G401.6 (cell line): Measurements from ENCODE around the gene OR1B1.
"Not testable (repeated sequence)": the region's sequence is repeated elsewhere in the genome, so short reads cannot be mapped to it uniquely, and the experiment has no call there.

Source experiments
- FAIRE-seq: peaks from 2 replicates; lab custom pipeline; 2012; peaks lifted over from hg19 to GRCh38; lab: Jason Lieb, UNC

Gene OR1B1

DNA sequence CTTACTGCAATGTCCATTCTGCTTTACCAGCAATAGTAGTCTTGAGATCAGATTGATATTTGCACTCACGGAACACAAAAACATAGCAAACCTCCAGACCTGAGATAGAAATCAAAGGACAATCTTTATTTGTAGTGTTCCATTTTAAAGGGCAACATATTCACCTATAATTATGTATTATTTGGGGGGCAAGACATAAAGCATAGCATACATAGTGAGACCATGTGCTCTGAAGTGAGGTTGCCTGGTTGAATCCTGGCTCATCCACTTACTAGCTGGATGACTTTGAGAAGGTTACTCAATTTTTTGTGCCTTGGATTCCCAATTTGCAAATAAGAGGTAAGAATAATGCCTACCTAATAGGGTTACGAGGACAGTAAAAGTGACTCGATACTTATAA lies at the start of gene OR1B1:
TSS of gene OR1B1 (minus strand) at position 101 of the 400 bp plus-strand sequence.
- no peak for FAIRE-seq

DNA sequence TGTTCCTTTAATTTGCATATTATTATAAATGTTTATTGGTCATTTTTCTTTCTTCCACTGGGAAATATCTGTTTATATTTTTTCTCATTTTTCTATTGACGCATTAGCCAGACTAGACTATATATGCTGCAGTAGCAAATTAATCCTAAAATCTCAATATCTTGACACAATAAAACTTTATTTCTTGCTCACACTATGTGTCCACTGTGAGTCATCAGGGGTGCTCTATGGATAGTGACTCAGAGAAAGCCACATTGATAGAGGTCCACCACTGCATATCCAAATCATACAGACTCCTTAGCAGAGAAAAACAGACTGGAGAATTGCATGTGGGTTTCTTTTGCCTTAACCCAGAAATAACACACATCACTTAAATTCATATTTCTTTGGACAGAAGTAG lies 38.3 kb upstream of the OR1B1 start:
- no peak for FAIRE-seq

DNA sequence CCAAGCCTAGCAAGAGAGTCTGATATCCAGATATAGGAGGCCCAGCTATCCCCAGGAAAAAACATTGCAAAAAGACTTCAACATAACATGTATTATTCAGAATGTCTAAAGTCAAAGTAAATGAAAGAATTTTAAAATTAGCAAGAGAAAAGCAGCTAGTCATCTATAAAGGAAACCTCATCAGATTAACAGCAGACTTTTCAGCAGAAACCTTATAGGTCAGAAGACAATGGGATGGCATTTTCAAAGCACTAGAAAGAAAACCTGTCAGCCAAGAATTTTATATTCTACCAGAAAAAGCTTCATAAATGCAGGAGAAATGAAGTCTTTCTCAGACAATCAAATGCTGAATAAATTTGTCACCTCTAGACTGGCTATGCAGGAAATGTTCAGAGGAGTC lies 27.4 kb upstream of the OR1B1 start:
- FAIRE-seq: no peak

DNA sequence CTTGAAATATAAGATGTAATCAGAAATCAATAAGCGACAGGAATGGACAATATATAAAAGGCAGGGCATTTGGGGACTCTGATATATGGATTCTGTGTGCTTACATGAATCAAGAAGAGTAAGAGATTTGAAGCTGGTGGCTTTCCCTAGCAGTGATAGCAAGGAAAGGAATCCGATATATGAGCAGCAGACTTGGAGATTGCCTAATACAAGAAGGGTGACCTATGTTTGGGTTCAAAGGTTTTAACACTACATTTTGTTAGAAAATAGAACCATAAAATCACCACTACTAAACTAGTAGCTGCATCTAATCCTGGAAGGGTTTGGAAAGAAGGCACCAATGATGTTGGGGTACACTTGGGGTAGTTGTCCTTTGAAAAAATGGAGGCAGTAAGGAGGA lies 15.1 kb upstream of the OR1B1 start:
- no peak for FAIRE-seq

DNA sequence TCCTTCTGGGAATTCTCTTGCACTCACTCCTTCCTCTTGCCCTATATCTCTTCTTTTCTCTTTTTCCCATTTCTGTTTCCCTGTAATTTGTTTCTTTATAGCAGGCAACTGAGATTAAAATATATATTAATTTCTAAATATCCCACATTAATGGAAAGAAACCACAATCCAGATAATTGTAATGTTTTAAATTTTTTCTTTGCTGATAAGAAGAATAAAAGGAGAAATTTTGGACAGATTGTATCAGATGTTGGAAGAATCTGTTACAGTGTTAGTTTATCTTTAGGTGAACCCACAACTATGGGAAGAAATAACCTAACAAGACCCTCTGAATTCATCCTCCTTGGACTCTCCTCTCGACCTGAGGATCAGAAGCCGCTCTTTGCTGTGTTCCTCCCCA lies 4.0 kb upstream of the OR1B1 start, which contains the start of gene OR1L1:
TSS of gene OR1L1 (plus strand) at position 301 of the 400 bp plus-strand sequence. CDS start at position 301, 0 bp downstream.
- FAIRE-seq: no peak

DNA sequence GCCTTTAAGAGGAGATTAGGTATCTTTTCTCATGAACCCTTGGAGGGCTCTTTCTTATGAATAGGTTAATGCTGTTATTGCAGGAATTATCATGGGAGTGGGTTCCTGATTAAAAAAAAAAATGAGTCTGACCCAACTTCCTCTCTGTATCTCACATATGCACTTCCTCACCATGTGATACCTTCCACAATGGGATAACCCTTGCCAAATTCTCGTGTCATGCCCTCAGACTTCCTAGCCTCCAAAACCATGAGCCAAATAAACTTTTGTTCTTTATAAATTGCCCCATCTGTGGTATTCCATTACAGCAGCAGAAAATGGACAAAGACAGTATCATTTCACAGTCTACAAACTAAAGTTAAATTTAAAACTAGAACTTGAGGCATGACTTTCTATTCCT lies 1.0 kb downstream of the OR1B1 start:
- FAIRE-seq: no peak

DNA sequence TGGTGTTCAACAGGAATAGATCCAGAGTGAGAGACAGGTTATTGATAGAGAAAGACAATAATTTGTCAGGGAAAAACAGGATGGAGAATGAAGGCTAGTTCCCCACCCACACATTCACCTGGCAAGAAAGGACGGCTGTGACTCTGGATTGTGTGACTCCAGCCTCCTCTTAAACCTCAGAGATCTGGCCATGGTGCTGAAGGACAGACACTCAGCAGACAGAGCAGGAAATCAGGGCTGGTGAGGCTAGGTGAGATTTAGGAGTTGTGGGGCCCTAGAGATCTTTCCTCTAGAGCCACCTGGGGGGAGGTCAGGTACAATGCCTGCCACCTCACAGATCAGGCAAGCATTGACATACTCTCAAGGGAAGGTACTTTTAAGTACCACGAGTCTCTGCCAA lies 15.2 kb downstream of the OR1B1 start:
- no peak for FAIRE-seq

DNA sequence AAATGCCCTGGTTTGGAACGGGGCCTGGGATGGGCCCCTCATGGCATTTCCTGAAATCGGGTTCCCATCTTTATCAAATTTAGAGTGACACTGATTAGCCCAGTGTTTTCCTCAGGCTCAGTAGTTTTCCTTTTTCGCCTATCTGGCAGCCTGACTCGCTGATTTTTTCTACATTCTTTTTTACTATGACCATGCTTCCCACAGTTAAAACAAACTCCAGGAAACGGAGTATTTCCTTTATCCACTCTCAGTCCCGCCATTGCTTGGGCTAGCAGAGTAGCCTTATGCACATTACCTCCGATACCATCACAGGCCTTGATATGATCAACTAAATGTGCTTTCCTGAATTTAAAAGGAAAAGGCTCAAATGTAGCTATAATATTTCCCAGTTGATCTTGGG lies 37.4 kb downstream of the OR1B1 start:
- FAIRE-seq: no peak

DNA sequence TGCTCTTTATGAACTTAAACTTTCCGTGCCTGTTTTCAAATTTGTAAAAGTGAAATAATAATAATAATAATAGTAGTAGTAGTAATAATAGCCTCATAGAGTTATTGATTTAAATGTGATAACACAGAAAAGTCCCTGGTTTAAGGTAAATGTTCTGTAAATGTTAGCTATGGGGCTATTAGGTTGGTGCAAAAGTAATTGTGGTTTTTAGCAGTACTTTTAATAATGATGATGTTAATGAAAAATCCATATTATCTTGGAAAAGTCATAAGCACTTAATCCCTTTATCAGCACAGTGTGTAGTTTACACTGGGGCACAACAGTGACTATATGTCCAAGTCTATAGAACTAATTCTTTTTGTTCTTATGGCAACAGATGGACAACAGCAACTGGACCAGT lies 43.1 kb downstream of the OR1B1 start, which contains the start of gene OR1Q1:
TSS of gene OR1Q1 (plus strand) at position 377 of the 400 bp plus-strand sequence. CDS start at position 377, 0 bp downstream.
- no peak for FAIRE-seq

DNA sequence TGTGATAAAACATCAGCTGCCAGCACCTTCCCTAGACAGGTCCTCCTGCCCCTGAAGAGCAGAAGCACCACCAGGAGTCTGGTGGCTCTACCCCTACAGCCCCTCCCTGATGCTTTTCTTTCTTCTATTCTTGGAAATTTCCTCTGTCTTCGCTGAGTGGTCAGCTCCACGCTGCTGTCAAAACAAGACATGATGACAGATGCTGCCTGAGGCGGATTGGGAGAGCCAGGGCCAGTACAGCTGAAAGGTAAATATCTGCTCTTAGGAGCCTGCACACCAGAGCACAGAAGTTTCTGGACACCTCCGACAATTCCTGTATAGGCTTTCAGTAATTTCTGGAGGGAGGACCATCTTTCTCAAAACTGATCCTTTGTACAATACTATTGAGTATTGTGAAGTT lies 47.6 kb downstream of the OR1B1 start:
- FAIRE-seq: no peak

DNA sequence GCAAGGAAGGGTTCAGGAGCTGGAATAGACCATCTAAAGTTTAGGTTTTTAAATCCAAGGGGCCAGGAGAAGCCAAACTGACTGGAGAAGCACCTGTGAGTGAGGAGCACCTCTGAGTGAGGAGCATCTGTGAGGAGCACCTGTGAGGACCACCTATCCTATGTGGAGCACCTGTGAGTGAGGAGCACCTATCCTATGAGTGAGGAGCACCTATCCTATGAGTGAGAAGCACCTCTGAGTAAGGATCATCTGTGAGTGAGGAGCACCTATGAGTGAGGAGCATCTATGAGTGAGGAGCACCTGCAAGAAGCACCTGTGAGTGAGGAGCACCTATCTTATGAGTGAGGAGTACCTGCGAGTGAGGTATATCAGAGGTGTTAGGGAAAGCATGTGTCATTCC lies 50.8 kb downstream of the OR1B1 start:
- no peak for FAIRE-seq

DNA sequence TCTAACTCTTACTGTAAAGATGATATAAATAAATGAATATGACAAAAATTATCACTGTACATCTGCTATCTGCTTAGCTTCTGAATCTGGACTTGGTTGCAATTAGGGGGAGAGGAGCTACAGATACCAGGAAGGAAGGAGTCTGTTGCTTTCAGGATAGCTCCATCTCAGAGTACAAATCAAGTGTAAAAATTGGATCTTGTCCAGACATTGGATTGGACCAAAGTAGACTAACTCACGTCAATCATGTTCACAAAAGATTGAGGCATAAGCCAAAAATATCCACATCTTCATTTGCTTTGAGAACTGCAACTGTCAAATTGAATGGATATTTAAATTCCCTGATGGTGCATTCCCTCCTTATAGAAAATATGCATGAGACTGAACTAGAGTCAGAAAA lies 51.7 kb downstream of the OR1B1 start:
- no peak for FAIRE-seq

DNA sequence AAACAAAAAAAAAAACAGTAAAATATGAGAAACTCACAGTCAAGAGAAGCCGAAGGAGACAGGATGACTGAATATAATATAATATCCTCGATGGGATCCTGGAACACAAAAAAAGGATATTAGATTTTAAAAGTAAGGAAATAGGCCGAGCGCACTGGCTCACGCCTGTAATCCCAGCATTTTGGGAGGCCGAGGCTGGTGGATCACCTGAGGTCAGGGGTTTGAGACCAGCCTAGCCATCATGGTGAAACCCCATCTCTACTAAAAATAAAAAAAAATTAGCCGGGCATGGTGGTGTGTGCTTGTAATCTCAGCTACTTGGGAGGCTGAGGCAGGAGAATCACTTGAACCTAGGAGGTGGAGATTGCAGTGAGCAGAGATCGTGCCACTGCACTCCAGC lies 74.1 kb downstream of the OR1B1 start, which contains the start of gene OR1L8:
TSS of gene OR1L8 (minus strand) at position 101 of the 400 bp plus-strand sequence. CDS start 14,907 bp downstream, outside the sequence.
- FAIRE-seq: not testable (repeated sequence)

DNA sequence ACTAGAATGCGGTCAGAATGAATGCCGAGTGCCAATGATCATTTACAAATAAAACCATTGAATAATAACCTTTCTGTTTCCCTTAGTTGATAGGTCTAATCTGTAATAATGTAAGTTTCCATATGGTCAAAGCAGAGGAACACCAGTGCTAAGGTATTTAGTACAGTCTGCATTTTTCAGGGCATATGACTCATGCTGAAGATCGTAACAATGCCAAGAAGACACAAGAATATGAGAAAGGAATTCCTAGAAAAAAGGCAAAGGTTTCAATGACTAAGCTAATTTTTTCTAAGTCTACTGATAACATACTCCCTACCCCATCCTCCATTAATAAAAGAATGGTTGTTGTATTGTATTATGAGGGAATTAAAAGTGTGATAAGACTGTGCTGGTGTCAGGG lies 77.1 kb downstream of the OR1B1 start:
- FAIRE-seq: no peak

DNA sequence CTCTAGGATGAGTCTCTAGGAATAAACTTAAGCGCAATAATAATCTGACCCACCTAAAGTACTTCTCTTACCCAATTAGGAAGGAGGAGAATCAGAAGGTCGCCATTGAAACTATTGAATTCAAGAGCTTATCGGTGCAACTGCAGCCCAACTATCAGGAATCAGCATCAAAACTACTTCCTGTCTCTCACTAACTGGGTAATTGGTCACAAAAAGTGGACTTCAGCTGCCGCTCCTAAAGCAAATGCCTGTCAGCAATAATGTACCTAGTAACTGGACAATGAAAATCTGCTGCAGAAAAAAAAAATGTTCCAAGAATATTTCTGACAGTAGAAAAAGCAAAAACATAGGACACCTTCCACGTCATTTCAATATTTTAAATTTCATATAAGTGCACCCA lies 77.6 kb downstream of the OR1B1 start:
- FAIRE-seq: no peak
